ENCODE measurements around the gene NUP93. TPM values are rescaled to one million over a fixed set of nuclear protein-coding genes. Genes with fewer than 3 reads are reported as not detected.

NUP93 gene
- total RNA-seq, 1 donor from 2014 or later: 49.4 TPM

DNA sequence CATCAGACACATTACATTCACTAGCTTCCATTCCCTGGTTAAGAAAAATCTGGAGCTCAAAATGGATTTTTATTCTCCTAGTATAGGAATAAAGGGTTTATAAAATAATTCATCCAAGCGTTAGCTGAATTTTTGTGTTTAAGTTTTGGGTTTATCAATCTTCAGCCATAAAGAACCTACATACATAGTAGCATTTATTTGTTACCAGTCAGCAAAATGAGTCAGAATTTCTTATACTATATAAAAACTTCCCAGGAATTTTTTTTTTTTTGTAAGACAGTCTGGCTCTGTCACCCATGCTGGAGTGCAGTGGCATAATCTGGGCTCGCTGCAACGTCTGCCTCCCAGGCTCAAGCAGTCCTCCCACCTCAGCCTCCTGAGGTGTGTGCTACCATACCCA lies 94.9 kb downstream of the NUP93 start:
- ATAC-seq (no peak), DNase-seq (no peak)
- Histone ChIP-seq H3K4me3 (no peak overlapping the region), H3K36me3 (peaks cover 65% of the 10 kb centered on the region), H3K27ac (no peak overlapping the region), H3K27me3 (ENCODE audit: low read depth) (no peaks in the 10 kb centered on the region), H3K4me1 (no peaks in the 10 kb centered on the region), H3K9me3 (no peaks in the 10 kb centered on the region)
- TF ChIP-seq, protein P1, sequence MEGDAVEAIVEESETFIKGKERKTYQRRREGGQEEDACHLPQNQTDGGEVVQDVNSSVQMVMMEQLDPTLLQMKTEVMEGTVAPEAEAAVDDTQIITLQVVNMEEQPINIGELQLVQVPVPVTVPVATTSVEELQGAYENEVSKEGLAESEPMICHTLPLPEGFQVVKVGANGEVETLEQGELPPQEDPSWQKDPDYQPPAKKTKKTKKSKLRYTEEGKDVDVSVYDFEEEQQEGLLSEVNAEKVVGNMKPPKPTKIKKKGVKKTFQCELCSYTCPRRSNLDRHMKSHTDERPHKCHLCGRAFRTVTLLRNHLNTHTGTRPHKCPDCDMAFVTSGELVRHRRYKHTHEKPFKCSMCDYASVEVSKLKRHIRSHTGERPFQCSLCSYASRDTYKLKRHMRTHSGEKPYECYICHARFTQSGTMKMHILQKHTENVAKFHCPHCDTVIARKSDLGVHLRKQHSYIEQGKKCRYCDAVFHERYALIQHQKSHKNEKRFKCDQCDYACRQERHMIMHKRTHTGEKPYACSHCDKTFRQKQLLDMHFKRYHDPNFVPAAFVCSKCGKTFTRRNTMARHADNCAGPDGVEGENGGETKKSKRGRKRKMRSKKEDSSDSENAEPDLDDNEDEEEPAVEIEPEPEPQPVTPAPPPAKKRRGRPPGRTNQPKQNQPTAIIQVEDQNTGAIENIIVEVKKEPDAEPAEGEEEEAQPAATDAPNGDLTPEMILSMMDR (IDR thresholded peaks at IDR 0.05): no peak
- intact Hi-C loops (cut with DNase I): no loop called here

DNA sequence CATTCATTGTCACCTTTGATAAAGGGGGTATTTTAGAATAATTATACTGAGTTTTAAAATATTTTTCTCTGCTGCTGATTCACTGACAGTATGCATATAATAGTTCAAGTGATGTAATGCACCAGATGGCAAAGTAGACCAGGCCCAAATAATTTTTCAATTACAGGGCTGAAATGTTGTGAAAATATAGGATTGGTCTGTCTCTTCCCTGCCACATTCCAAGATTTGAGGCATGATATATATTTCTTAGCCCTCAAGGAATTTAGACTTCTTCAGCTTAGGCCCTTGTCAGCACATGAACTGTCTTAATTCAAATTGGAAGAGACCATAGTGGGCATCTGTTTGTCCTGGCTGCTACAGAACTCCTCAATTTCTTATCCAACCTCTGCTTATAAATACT lies 95.9 kb downstream of the NUP93 start:
- TF ChIP-seq, protein P1 (IDR thresholded peaks at IDR 0.05): no peak
- intact Hi-C loops (cut with DNase I): no loop called here
- Histone ChIP-seq H3K27ac (no peak overlapping the region), H3K4me1 (no peaks in the 10 kb centered on the region), H3K9me3 (no peaks in the 10 kb centered on the region), H3K36me3 (peaks cover 63% of the 10 kb centered on the region), H3K4me3 (no peak overlapping the region), H3K27me3 (ENCODE audit: low read depth) (no peaks in the 10 kb centered on the region)
- DNase-seq (no peak), ATAC-seq (no peak)

DNA sequence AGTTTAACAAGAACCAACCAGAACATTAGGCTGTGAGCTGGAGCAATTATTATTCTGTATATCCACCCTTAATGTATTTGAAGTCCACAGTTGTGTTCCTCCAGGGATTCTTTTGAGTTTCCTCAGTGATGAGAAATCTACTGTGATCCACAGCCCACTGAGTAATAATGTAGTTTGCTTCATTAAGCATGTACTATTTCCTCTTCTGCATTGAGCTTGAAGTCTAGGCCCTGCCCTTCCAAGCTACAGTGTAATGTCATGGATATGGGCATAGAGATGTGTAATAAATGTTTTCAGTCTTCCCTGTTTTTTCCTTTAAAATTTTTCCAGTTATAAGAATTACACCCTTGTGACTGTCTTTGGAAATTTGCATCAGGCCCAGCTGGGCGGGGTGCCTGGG lies 98.7 kb downstream of the NUP93 start:
- no peaks in the 10 kb centered on the region for H3K4me1 ChIP-seq
- no peak overlapping the region for H3K4me3 ChIP-seq
- DNase-seq: no peak
- ATAC-seq: no peak
- intact Hi-C loops (cut with DNase I): no loop called here
- TF ChIP-seq, protein P1 (IDR thresholded peaks at IDR 0.05): no peak
- H3K27me3 ChIP-seq (ENCODE audit: low read depth): no peaks in the 10 kb centered on the region
- no peak overlapping the region for H3K27ac ChIP-seq
- H3K36me3 ChIP-seq: peaks cover 64% of the 10 kb centered on the region
- H3K9me3 ChIP-seq: no peaks in the 10 kb centered on the region

DNA sequence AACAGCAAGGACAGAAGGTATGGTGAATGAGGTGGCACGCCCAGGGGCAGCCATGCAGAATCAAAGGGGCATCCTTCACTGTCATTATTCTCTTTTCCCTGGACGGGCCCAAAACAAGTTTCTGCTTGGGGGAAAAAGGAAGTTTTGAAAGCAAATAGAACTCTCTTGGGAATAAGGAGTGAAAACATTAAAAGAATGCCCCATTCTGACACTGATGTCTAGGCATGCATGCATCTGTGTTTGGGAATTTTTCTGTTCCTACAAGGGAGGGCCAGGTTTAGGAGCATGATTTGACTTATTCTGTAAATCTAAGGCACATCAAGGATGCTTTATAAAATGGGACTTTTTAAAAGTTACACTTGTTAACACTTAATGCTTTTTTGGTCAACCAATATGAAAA lies 100.7 kb downstream of the NUP93 start:
- TF ChIP-seq, protein P1 (IDR thresholded peaks at IDR 0.05): no peak
- ATAC-seq (no peak), DNase-seq (no peak)
- Histone ChIP-seq H3K36me3 (peaks cover 73% of the 10 kb centered on the region), H3K27me3 (ENCODE audit: low read depth) (no peaks in the 10 kb centered on the region), H3K4me3 (no peak overlapping the region), H3K9me3 (no peaks in the 10 kb centered on the region), H3K4me1 (no peaks in the 10 kb centered on the region), H3K27ac (no peak overlapping the region)
- intact Hi-C loops (cut with DNase I): no loop called here

DNA sequence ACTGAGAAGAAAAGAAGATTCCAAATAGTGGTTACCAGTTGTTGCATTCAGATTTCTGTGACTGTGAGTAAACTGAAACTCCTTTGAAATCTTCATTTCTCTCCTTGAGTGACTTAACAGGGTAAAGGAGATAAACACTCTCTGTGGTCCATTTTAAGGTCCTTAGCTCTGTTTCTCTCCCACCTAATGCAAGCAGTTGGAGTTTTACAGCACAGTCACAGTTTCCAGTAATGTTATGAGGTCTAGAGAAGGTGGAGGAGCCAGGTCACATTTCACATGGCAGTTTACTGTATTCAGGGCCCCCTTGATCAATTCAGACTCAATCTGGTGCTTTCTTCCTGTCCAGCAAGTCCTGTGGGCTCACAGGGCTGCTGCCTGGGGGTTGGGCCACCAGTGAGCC lies 102.8 kb downstream of the NUP93 start:
- ATAC-seq: no peak
- H3K4me1 ChIP-seq: no peaks in the 10 kb centered on the region
- no peak for DNase-seq
- H3K27me3 ChIP-seq (ENCODE audit: low read depth): no peaks in the 10 kb centered on the region
- TF ChIP-seq, protein P1 (IDR thresholded peaks at IDR 0.05): no peak
- H3K4me3 ChIP-seq: no peak overlapping the region
- no peaks in the 10 kb centered on the region for H3K9me3 ChIP-seq
- intact Hi-C loops (cut with DNase I): no loop called here
- peaks cover 82% of the 10 kb centered on the region for H3K36me3 ChIP-seq
- H3K27ac ChIP-seq: no peak overlapping the region

Measured in lower lobe of right lung (tissue), 2 donors.